Adrenal gland (tissue), 12 donors: ENCODE results near the gene RHO. TPM values are rescaled to one million over a fixed set of nuclear protein-coding genes. Genes with fewer than 3 reads are reported as not detected.

Experiments
- DNase-seq, 7 donors: peaks; one replicate each; pipeline ENCODE4 v3.0.0-alpha.2; 2019 to 2020
- H3K27ac ChIP-seq, 5 donors: fragments of 200-600 bp; sonication (generic) in 4 of 5; 1 replicate in 3 of 5; 2 replicates in 2 of 5; pipeline versions ENCODE4 v1.5.1 to v1.8.0; 2016 to 2020; ENCODE audit warnings: mild to moderate bottlenecking in 1 of 5
- H3K27me3 ChIP-seq: fragments of 200-600 bp; 2 replicates; pipeline ENCODE4 v1.8.0; 2021
- H3K36me3 ChIP-seq, 2 donors: fragments of 200-600 bp; replicated peaks in 1 of 2; 1 replicate in 1 of 2; 2 replicates in 1 of 2; pipeline versions ENCODE4 v1.5.1 to v1.8.0; 2018 to 2022
- H3K4me1 ChIP-seq, 2 donors: fragments of 200-600 bp; replicated peaks in 1 of 2; 1 replicate in 1 of 2; 2 replicates in 1 of 2; pipeline versions ENCODE4 v1.5.1 to v1.8.0; 2018 to 2021
- H3K4me3 ChIP-seq, 4 donors: fragments of 200-600 bp; sonication (generic) in 3 of 4; one replicate each; pipeline ENCODE4 v1.5.1; 2016 to 2018
- H3K9me3 ChIP-seq, 3 donors: fragments of 200-600 bp; sonication (generic) in 1 of 3; replicated peaks in 1 of 3; 1 replicate in 2 of 3; 2 replicates in 1 of 3; pipeline versions ENCODE4 v1.5.1 to v1.8.0; 2016 to 2021
- CTCF ChIP-seq, 6 experiments: fragments of 450-650 bp in 4 of 6; fragments of 200-600 bp in 2 of 6; sonication (generic) in 1 of 6; IDR thresholded peaks; 1 replicate in 5 of 6; 2 replicates in 1 of 6; pipeline versions ENCODE4 v1.5.1 to v1.8.0; 2016 to 2021; ENCODE audit warnings: antibody characterized with exemption in 6 of 6, mild to moderate bottlenecking in 2 of 6, moderate library complexity in 1 of 6
- POLR2A ChIP-seq, 2 donors: fragments of 450-650 bp; IDR thresholded peaks; one replicate each; pipeline ENCODE4 v1.6.1; 2017; ENCODE audit warnings: antibody characterized with exemption in 2 of 2, mild to moderate bottlenecking in 2 of 2, moderate library complexity in 1 of 2
- WGBS, 4 donors: extraction: QIAGEN DNeasy Blood & Tissue Kit in 2 of 4; methylation state at CpG; one replicate each; pipeline versions ENCODE4 v1.1.5 to v1.1.7; 2013 to 2017; 5-methylcytosine and 5-hydroxymethylcytosine counted together
- intact Hi-C, 2 donors: fragments of 100-400 bp; cut with DNase I; formaldehyde crosslinking; loops; one replicate each; pipeline versions ENCODE4 v1.14.1 to v1.15.0; 2022 to 2023
- polyA plus RNA-seq, 3 donors: library from polyadenylated mRNA; stranded (reverse); fragments of 200-250 nt in 2 of 3; fragments of 350-450 nt in 1 of 3; fragmentation: Illumina TruSeq in 1 of 3; extraction: RNeasy Lipid Tissue Mini Kit (QIAGEN cat#74804) in 1 of 3; gene quantifications; one replicate each; pipeline ENCODE4 v1.2.3, GENCODE V29; 2013 to 2014
- total RNA-seq, 9 donors: library from RNA; depleted of rRNA in 4 of 9; stranded (reverse); fragments of >200 nt in 4 of 9; fragments of 120-200 nt in 1 of 9; fragmentation: NEBNext Ultra II Directional in 1 of 9; extraction: Animal tissue kit (Norgen Biotek cat#: 25700) in 1 of 9; gene quantifications; one replicate each; pipeline versions ENCODE4 v1.1.0 to v1.2.4, GENCODE V29; 2013 to 2023
- donor health status: healthy with polysubstance abuse.
- donor health status: Bipolar disorder and iron deficiency.
- donor health status: DM: yes; HTN: yes; CAD: no.
- donor health status: DM: no; HTN: no; CAD: no.
- donor health status: DM: no; HTN: no; CAD: no.
- donor health status: DM: yes; HTN: yes; CAD: no.

RHO gene
- total and polyA plus RNA-seq, 12 donors, result not detected

GRCh38 chr3:129539206-129539605 is 10.8 kb downstream of the RHO start:
- H3K9me3 ChIP-seq, result no peaks in the 10 kb centered on the region
- peaks cover 0 to 5% of the 10 kb centered on the region in 2 donors for H3K4me1 ChIP-seq
- TF ChIP-seq CTCF (IDR thresholded peaks at IDR 0.05), result no peak
- TF ChIP-seq POLR2A (IDR thresholded peaks at IDR 0.05), result no peak
- H3K27me3 ChIP-seq, result no peaks in the 10 kb centered on the region
- no peaks in the 10 kb centered on the region for H3K36me3 ChIP-seq
- no peak for DNase-seq
- WGBS, 4 donors, result 91 to 96% (median 95%) methylated on average over 8 of the region's 8 CpGs
- intact Hi-C loops, result no loop called here
- no peak overlapping the region for H3K4me3 ChIP-seq
- H3K27ac ChIP-seq, result no peak overlapping the region

- WGBS, 4 donors, result 84 to 92% (median 89%) methylated on average over 11 of the region's 11 CpGs
- H3K36me3 ChIP-seq, result no peaks in the 10 kb centered on the region
- DNase-seq, result no peak
- no peak overlapping the region for H3K27ac ChIP-seq
- intact Hi-C loops, result no loop called here
- H3K27me3 ChIP-seq, result no peaks in the 10 kb centered on the region
- no peaks in the 10 kb centered on the region for H3K4me1 ChIP-seq
- no peaks in the 10 kb centered on the region for H3K9me3 ChIP-seq
- H3K4me3 ChIP-seq, result no peak overlapping the region
- TF ChIP-seq POLR2A (IDR thresholded peaks at IDR 0.05), result no peak
- no peak for TF ChIP-seq CTCF (IDR thresholded peaks at IDR 0.05)
These were observed 12.5 kb downstream of the RHO start for GRCh38 chr3:129540776-129541516.

GRCh38 chr3:129542747-129543146 is 14.3 kb downstream of the RHO start:
- no peaks in the 10 kb centered on the region for H3K27me3 ChIP-seq
- H3K9me3 ChIP-seq, result no peaks in the 10 kb centered on the region
- WGBS, 4 donors, result 90 to 96% (median 94%) methylated on average over 2 to 5 of the region's 5 CpGs
- TF ChIP-seq CTCF (IDR thresholded peaks at IDR 0.05), result no peak
- no peak for TF ChIP-seq POLR2A (IDR thresholded peaks at IDR 0.05)
- no peaks in the 10 kb centered on the region for H3K36me3 ChIP-seq
- no peaks in the 10 kb centered on the region for H3K4me1 ChIP-seq
- no peak overlapping the region for H3K27ac ChIP-seq
- H3K4me3 ChIP-seq, result no peak overlapping the region
- intact Hi-C loops, result no loop called here
- no peak for DNase-seq

GRCh38 chr3:129543156-129543790 is 14.8 kb downstream of the RHO start, which contains the start of gene H1-8:
Gene H1-8 (plus strand): TSS chr3:129543175. CDS start chr3:129543219, 44 bp downstream.
- Histone ChIP-seq H3K27me3 (no peaks in the 10 kb centered on the region), H3K4me1 (no peaks in the 10 kb centered on the region), H3K9me3 (no peaks in the 10 kb centered on the region), H3K36me3 (no peaks in the 10 kb centered on the region), H3K27ac (no peak within 1 kb of the TSS), H3K4me3 (no peak within 1 kb of the TSS)
- TF ChIP-seq CTCF (IDR thresholded peaks at IDR 0.05) (no peak), POLR2A (IDR thresholded peaks at IDR 0.05) (no peak)
- 84 to 94% (median 90%) methylated on average over 11 to 16 of the region's 16 CpGs for WGBS, 4 donors
- intact Hi-C loops, result no loop called here
- DNase-seq, result no peak
